ENCODE results near the gene KATNAL1.

DNA sequence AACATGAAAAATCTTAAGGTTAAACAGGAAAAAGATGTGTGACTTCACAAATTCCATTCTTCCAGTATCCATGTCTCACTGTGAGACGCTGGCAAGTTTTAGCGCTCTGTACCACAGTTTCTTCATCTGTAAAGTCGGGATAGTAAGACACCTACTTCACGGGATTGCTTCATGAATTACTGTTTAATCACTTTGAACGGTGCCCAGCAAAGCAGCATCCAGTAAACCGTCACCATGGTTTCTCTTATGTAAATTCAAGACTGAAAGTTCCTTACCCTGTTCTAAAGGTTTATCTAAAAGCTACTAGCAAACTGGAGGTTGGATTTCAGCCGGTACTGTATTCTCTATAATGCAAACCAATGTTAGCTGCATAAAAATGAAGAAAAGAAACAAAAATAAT, 53.5 kb downstream of the KATNAL1 start:
- TF ChIP-seq, protein P1, sequence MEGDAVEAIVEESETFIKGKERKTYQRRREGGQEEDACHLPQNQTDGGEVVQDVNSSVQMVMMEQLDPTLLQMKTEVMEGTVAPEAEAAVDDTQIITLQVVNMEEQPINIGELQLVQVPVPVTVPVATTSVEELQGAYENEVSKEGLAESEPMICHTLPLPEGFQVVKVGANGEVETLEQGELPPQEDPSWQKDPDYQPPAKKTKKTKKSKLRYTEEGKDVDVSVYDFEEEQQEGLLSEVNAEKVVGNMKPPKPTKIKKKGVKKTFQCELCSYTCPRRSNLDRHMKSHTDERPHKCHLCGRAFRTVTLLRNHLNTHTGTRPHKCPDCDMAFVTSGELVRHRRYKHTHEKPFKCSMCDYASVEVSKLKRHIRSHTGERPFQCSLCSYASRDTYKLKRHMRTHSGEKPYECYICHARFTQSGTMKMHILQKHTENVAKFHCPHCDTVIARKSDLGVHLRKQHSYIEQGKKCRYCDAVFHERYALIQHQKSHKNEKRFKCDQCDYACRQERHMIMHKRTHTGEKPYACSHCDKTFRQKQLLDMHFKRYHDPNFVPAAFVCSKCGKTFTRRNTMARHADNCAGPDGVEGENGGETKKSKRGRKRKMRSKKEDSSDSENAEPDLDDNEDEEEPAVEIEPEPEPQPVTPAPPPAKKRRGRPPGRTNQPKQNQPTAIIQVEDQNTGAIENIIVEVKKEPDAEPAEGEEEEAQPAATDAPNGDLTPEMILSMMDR (IDR thresholded peaks at IDR 0.05), result no peak
- no peak for TF ChIP-seq POLR2A (IDR thresholded peaks at IDR 0.05)
